AG08395 (cell line): ENCODE results near the gene WNK2.
"Not testable (repeated sequence)": the region's sequence is repeated elsewhere in the genome, so short reads cannot be mapped to it uniquely, and the experiment has no call there.

Source experiments
- DNase-seq: peaks from one replicate; pipeline ENCODE4 v3.0.0; 2012; ENCODE audit warnings: mixed read lengths, low spot score

Gene WNK2

GRCh38 chr9:93236541-93237206 lies 52.7 kb downstream of the WNK2 start:
- no peak for DNase-seq

GRCh38 chr9:93237540-93237939 lies 53.6 kb downstream of the WNK2 start:
- no peak for DNase-seq

GRCh38 chr9:93238953-93239925 lies 55.3 kb downstream of the WNK2 start:
- DNase-seq = no peak

- no peak for DNase-seq
These were observed 57.0 kb downstream of the WNK2 start for GRCh38 chr9:93240891-93241334.

GRCh38 chr9:93243112-93243511 lies 59.2 kb downstream of the WNK2 start:
- no peak for DNase-seq

GRCh38 chr9:93244101-93244500 lies 60.2 kb downstream of the WNK2 start:
- no peak for DNase-seq

GRCh38 chr9:93244510-93245436 lies 60.8 kb downstream of the WNK2 start:
- no peak for DNase-seq

GRCh38 chr9:93245437-93245970 lies 61.6 kb downstream of the WNK2 start:
- no peak for DNase-seq

GRCh38 chr9:93246111-93246510 lies 62.2 kb downstream of the WNK2 start:
- DNase-seq = no peak

GRCh38 chr9:93246526-93246925 lies 62.6 kb downstream of the WNK2 start:
- DNase-seq = no peak

GRCh38 chr9:93247099-93247865 lies 63.3 kb downstream of the WNK2 start:
- DNase-seq = no peak

- DNase-seq = no peak
These were observed 64.0 kb downstream of the WNK2 start for GRCh38 chr9:93247892-93248291.

GRCh38 chr9:93248386-93249040 lies 64.6 kb downstream of the WNK2 start:
- no peak for DNase-seq

- DNase-seq = no peak
These were observed 66.2 kb downstream of the WNK2 start for GRCh38 chr9:93250185-93250584.

GRCh38 chr9:93251309-93251708 lies 67.4 kb downstream of the WNK2 start:
- DNase-seq = not testable (repeated sequence)

GRCh38 chr9:93252116-93252780 lies 68.3 kb downstream of the WNK2 start:
- DNase-seq = no peak

- DNase-seq = no peak
These were observed 69.0 kb downstream of the WNK2 start for GRCh38 chr9:93252781-93253530.

- no peak for DNase-seq
These were observed 69.7 kb downstream of the WNK2 start for GRCh38 chr9:93253633-93254032.

- no peak for DNase-seq
These were observed 70.1 kb downstream of the WNK2 start for GRCh38 chr9:93254061-93254481.
